Adrenal gland (tissue), 12 donors: Measurements from ENCODE around the gene BTBD9. TPM values are rescaled to one million over a fixed set of nuclear protein-coding genes. Genes with fewer than 3 reads are reported as not detected.

ENCODE experiments used
- DNase-seq, 7 donors: peaks; one replicate each; pipeline ENCODE4 v3.0.0-alpha.2; 2019 to 2020
- H3K27ac ChIP-seq, 5 donors: fragments of 200-600 bp; sonication (generic) in 4 of 5; 1 replicate in 3 of 5; 2 replicates in 2 of 5; pipeline versions ENCODE4 v1.5.1 to v1.8.0; 2016 to 2020; ENCODE audit warnings: mild to moderate bottlenecking in 1 of 5
- H3K27me3 ChIP-seq: fragments of 200-600 bp; 2 replicates; pipeline ENCODE4 v1.8.0; 2021
- H3K36me3 ChIP-seq, 2 donors: fragments of 200-600 bp; replicated peaks in 1 of 2; 1 replicate in 1 of 2; 2 replicates in 1 of 2; pipeline versions ENCODE4 v1.5.1 to v1.8.0; 2018 to 2022
- H3K4me1 ChIP-seq, 2 donors: fragments of 200-600 bp; replicated peaks in 1 of 2; 1 replicate in 1 of 2; 2 replicates in 1 of 2; pipeline versions ENCODE4 v1.5.1 to v1.8.0; 2018 to 2021
- H3K4me3 ChIP-seq, 4 donors: fragments of 200-600 bp; sonication (generic) in 3 of 4; one replicate each; pipeline ENCODE4 v1.5.1; 2016 to 2018
- H3K9me3 ChIP-seq, 3 donors: fragments of 200-600 bp; sonication (generic) in 1 of 3; replicated peaks in 1 of 3; 1 replicate in 2 of 3; 2 replicates in 1 of 3; pipeline versions ENCODE4 v1.5.1 to v1.8.0; 2016 to 2021
- POLR2A ChIP-seq, 2 donors: fragments of 450-650 bp; IDR thresholded peaks; one replicate each; pipeline ENCODE4 v1.6.1; 2017; ENCODE audit warnings: antibody characterized with exemption in 2 of 2, mild to moderate bottlenecking in 2 of 2, moderate library complexity in 1 of 2
- WGBS, 4 donors: extraction: QIAGEN DNeasy Blood & Tissue Kit in 2 of 4; methylation state at CpG; one replicate each; pipeline versions ENCODE4 v1.1.5 to v1.1.7; 2013 to 2017; 5-methylcytosine and 5-hydroxymethylcytosine counted together
- intact Hi-C, 2 donors: fragments of 100-400 bp; cut with DNase I; formaldehyde crosslinking; loops; one replicate each; pipeline versions ENCODE4 v1.14.1 to v1.15.0; 2022 to 2023
- polyA plus RNA-seq, 3 donors: library from polyadenylated mRNA; stranded (reverse); fragments of 200-250 nt in 2 of 3; fragments of 350-450 nt in 1 of 3; fragmentation: Illumina TruSeq in 1 of 3; extraction: RNeasy Lipid Tissue Mini Kit (QIAGEN cat#74804) in 1 of 3; gene quantifications; one replicate each; pipeline ENCODE4 v1.2.3, GENCODE V29; 2013 to 2014
- total RNA-seq, 9 donors: library from RNA; depleted of rRNA in 4 of 9; stranded (reverse); fragments of >200 nt in 4 of 9; fragments of 120-200 nt in 1 of 9; fragmentation: NEBNext Ultra II Directional in 1 of 9; extraction: Animal tissue kit (Norgen Biotek cat#: 25700) in 1 of 9; gene quantifications; one replicate each; pipeline versions ENCODE4 v1.1.0 to v1.2.4, GENCODE V29; 2013 to 2023
- TF ChIP-seq, protein P1 (sequence below), 6 experiments: fragments of 450-650 bp in 4 of 6; fragments of 200-600 bp in 2 of 6; sonication (generic) in 1 of 6; IDR thresholded peaks; 1 replicate in 5 of 6; 2 replicates in 1 of 6; pipeline versions ENCODE4 v1.5.1 to v1.8.0; 2016 to 2021; ENCODE audit warnings: antibody characterized with exemption in 6 of 6, mild to moderate bottlenecking in 2 of 6, moderate library complexity in 1 of 6
- donor health status: healthy with polysubstance abuse.
- donor health status: Bipolar disorder and iron deficiency.
- donor health status: DM: yes; HTN: yes; CAD: no.
- donor health status: DM: no; HTN: no; CAD: no.
- donor health status: DM: no; HTN: no; CAD: no.
- donor health status: DM: yes; HTN: yes; CAD: no.

The BTBD9 gene
- total and polyA plus RNA-seq, 12 donors, result 2.4 to 29.6 (median 18.1) TPM

DNA sequence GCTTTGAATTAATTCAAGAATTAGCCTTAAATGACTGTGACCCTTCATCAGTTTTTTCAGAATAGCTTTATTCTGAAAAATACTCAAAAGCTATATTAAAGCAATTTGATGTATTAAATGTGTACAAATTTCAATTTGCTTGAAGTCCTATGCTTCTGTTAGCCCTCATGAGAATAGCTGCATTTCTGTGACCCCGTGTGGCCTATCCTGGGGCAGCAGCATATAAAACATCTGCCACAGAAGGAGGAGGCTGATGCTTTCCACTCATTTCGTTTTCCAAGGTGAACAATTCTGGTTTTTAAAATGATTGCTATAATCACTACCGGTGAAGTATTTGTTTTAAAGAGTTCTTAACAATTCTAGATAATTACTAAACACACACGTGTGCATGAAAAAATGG is 360.3 kb downstream of the BTBD9 start:
- no peak overlapping the region for H3K4me3 ChIP-seq
- DNase-seq, result no peak
- no peaks in the 10 kb centered on the region for H3K9me3 ChIP-seq
- TF ChIP-seq, protein P1, sequence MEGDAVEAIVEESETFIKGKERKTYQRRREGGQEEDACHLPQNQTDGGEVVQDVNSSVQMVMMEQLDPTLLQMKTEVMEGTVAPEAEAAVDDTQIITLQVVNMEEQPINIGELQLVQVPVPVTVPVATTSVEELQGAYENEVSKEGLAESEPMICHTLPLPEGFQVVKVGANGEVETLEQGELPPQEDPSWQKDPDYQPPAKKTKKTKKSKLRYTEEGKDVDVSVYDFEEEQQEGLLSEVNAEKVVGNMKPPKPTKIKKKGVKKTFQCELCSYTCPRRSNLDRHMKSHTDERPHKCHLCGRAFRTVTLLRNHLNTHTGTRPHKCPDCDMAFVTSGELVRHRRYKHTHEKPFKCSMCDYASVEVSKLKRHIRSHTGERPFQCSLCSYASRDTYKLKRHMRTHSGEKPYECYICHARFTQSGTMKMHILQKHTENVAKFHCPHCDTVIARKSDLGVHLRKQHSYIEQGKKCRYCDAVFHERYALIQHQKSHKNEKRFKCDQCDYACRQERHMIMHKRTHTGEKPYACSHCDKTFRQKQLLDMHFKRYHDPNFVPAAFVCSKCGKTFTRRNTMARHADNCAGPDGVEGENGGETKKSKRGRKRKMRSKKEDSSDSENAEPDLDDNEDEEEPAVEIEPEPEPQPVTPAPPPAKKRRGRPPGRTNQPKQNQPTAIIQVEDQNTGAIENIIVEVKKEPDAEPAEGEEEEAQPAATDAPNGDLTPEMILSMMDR (IDR thresholded peaks at IDR 0.05), result no peak
- TF ChIP-seq POLR2A (IDR thresholded peaks at IDR 0.05), result no peak
- intact Hi-C loops, result no loop called here
- 80 to 88% (median 84%) methylated on average over 4 of the region's 4 CpGs for WGBS, 4 donors
- H3K36me3 ChIP-seq, result no peaks in the 10 kb centered on the region
- H3K27ac ChIP-seq, result no peak overlapping the region
- no peaks in the 10 kb centered on the region for H3K27me3 ChIP-seq
- H3K4me1 ChIP-seq, result no peaks in the 10 kb centered on the region

DNA sequence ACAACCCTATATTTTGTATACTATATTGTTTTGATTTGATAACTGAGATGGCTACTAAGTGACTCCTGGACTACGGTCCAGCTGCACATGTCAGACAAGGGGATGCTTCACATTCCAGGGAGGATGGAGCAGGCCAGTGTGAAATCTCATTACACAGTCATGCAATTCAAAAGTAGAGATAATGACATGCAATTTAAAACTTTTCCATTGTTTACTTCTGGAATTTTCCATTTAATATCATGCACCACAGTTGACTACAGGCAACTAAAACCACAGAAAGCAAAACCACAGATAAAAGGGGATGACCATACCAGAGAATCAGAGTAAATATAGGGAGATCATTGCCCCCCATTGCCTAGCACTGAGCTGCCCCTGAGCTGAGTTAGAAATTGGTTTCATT is 366.4 kb downstream of the BTBD9 start:
- no peak for DNase-seq
- no peak overlapping the region for H3K4me3 ChIP-seq
- no peaks in the 10 kb centered on the region for H3K9me3 ChIP-seq
- intact Hi-C loops, result no loop called here
- no peaks in the 10 kb centered on the region for H3K4me1 ChIP-seq
- TF ChIP-seq POLR2A (IDR thresholded peaks at IDR 0.05), result no peak
- TF ChIP-seq, protein P1 (IDR thresholded peaks at IDR 0.05), result no peak
- no peaks in the 10 kb centered on the region for H3K27me3 ChIP-seq
- WGBS, 4 donors, result 65 to 92% (median 86%) methylated on average over 1 of the region's 1 CpG
- no peak overlapping the region for H3K27ac ChIP-seq
- no peaks in the 10 kb centered on the region for H3K36me3 ChIP-seq

DNA sequence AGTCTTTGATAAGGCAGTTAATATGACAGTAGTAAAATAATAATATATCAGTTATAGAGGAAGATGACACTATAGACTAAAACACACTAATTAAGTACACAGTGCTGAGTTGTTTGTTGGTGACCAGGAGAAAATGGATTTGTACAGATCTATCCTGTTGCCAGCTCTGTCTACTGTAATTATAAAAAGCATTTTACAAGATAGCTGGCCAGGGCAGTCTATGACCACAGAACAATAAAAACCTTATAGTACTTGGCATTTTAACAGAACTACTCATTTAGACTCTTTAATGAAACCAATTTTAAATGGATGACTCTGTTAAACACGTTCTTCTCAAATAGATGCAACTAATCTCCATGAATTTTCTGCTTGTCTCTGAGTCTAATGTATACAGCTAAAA is 367.5 kb downstream of the BTBD9 start:
- Histone ChIP-seq H3K4me1 (no peaks in the 10 kb centered on the region), H3K4me3 (no peak overlapping the region), H3K9me3 (no peaks in the 10 kb centered on the region), H3K27ac (no peak overlapping the region), H3K36me3 (no peaks in the 10 kb centered on the region), H3K27me3 (no peaks in the 10 kb centered on the region)
- no peak for DNase-seq
- 85 to 89% (median 88%) methylated on average over 1 of the region's 1 CpG for WGBS, 4 donors
- intact Hi-C loops, result no loop called here
- TF ChIP-seq, protein P1 (IDR thresholded peaks at IDR 0.05), result no peak
- no peak for TF ChIP-seq POLR2A (IDR thresholded peaks at IDR 0.05)

DNA sequence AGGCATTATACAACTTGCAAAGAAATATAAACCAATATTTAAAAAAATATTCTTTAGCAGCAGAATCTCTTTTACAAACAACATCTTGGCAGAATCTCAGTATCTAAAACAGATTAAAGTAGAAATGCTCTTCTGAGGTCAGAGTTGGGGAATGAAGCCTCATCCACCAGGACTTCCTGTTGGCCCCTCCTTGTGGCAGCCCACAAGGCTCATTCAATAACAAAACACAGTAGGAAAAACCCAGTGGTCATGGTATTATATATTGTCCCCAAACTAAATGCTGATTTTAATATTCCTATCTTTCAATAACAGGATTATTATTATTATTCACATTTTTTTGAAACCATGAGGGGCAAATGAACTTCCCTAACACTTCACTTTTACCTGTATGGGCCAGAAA is 368.6 kb downstream of the BTBD9 start:
- TF ChIP-seq, protein P1 (IDR thresholded peaks at IDR 0.05), result no peak
- no peak for TF ChIP-seq POLR2A (IDR thresholded peaks at IDR 0.05)
- no peak overlapping the region for H3K4me3 ChIP-seq
- no peaks in the 10 kb centered on the region for H3K9me3 ChIP-seq
- no peak overlapping the region for H3K27ac ChIP-seq
- no peaks in the 10 kb centered on the region for H3K36me3 ChIP-seq
- H3K27me3 ChIP-seq, result no peaks in the 10 kb centered on the region
- no peaks in the 10 kb centered on the region for H3K4me1 ChIP-seq
- intact Hi-C loops, result no loop called here
- DNase-seq, result no peak
